Epidermal melanocyte (primary cell): Measurements from ENCODE around the gene ADRA2B.
"Not testable (repeated sequence)": the region's sequence is repeated elsewhere in the genome, so short reads cannot be mapped to it uniquely, and the experiment has no call there.

Experiments
- DNase-seq: peaks from one replicate; pipeline ENCODE4 v3.0.0; 2011; ENCODE audit warnings: low spot score; ENCODE audit not compliant: insufficient read length

The ADRA2B gene

DNA sequence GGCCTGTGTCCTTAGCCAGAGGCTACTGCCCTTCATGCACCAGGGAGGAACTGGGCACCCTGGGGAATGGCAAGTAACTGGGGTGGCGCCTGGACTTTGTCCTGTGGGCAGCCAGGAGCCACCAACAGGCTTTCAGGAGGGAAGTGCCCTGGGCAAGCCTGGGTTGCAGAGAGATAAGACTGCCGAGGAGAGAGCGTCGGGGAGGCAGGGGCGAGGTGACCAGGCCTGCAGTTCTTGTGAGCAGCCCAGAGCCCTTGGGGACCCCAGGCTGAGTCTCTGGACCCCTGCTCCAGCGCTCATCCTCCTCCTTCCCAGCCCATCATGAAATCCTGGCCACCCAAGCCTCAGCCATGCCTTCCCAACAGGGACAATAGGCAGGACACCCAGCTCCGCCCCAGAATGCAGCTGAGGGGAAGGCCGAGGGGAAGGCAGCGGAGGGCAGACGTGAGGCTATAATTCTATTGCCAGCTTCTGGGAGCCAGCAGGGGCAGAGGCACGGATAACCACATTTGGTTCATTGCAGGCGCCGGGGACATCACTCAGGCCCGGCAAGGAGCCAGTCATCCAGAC lies 25.1 kb downstream of the ADRA2B start:
- no peak for DNase-seq

DNA sequence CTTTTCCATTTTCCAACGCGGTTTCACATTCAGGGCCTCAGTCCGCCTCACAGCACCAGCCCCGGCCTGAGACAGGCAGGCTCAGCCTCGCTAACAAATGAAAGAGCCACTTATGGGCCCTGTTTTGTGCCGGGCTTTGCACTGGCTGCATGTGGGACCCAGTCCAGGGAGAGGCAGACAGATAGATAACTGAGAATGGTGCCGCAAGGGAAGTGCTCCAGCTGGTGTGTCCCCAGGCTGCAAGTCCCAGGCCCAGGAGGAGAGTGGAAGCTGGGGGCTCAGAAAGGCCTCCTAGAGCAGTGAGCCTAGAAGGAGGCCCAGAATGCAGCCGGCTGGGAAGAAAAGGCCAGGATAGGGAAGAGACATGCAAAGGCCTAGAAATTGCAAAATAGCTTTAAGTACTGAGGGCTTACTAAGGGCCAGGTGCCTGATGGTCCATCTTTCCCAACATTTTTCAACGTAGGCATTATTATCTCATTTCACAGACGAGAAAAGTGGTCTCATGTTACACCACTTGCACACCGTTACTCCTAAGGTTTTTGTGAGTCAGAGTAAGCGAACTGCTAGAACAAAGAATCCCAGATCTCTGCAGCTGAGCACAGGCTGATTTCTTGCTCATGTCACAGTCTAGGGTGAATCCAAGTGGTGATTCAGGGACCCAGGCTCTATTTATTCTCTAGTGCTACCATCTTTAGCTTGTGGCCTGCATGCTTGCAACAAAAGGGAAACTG lies 26.0 kb downstream of the ADRA2B start:
- DNase-seq = no peak

- DNase-seq = no peak
Observed at GRCh38 chr2:96089356-96090195, 26.8 kb downstream of the ADRA2B start.

GRCh38 chr2:96088340-96089335 lies 27.7 kb downstream of the ADRA2B start:
- DNase-seq = no peak

- DNase-seq = no peak
Observed at GRCh38 chr2:96087130-96087529, 29.2 kb downstream of the ADRA2B start.

- no peak for DNase-seq
Observed at GRCh38 chr2:96085541-96086355, 30.6 kb downstream of the ADRA2B start.

GRCh38 chr2:96084858-96085518 lies 31.4 kb downstream of the ADRA2B start:
- not testable (repeated sequence) for DNase-seq

- DNase-seq = no peak
Observed at GRCh38 chr2:96083989-96084857, 32.1 kb downstream of the ADRA2B start.

- no peak for DNase-seq
Observed at GRCh38 chr2:96083064-96083939, 33.1 kb downstream of the ADRA2B start.

GRCh38 chr2:96082211-96083063 lies 33.9 kb downstream of the ADRA2B start:
- DNase-seq = no peak

DNA sequence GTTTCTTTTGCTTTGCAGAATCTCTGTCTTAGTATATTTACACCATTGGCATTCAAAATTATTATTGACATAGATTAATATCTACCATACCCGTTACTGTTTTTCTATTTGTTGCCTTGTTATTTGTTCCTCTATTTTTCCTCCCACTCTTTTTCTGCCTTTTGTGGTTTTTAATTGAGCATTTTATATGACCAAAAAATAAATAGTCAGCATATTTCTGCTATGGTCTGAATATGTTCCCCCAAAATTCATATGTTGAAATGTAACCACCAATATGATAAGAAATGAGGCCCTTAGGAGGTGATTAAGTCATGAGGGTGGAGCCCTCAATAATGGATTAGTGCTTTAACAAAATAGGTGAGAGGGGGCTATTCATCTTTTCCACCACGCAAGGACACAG lies 35.3 kb downstream of the ADRA2B start:
- no peak for DNase-seq

DNA sequence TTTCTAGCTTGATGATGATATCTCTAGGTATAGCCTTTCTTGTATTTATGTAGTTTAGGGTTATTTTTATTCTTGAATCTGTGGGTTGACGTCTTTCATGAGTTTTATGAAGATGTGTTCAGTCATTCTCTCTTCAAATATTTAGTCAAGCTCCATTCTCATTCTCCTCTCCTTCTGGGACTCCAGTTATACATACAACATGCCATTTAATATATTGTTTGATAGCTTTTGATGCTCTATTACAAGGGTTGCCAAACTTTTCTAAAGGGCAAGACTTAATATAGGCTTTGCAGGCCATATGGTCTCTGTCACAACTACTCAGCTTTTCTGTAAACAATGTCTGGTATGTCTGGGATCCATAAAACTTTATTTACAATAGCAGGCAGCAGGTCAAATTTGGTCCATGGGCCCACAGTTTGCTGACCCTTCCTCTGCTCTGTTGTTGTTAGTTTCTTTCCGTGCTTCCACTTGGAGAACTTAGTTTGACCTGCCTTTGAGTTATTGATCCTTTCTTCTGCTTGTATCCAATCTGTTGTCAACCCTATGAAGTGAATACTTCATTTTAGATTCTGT lies 41.1 kb downstream of the ADRA2B start:
- DNase-seq = no peak

- no peak for DNase-seq
Observed at GRCh38 chr2:96074156-96074555, 42.2 kb downstream of the ADRA2B start.

DNA sequence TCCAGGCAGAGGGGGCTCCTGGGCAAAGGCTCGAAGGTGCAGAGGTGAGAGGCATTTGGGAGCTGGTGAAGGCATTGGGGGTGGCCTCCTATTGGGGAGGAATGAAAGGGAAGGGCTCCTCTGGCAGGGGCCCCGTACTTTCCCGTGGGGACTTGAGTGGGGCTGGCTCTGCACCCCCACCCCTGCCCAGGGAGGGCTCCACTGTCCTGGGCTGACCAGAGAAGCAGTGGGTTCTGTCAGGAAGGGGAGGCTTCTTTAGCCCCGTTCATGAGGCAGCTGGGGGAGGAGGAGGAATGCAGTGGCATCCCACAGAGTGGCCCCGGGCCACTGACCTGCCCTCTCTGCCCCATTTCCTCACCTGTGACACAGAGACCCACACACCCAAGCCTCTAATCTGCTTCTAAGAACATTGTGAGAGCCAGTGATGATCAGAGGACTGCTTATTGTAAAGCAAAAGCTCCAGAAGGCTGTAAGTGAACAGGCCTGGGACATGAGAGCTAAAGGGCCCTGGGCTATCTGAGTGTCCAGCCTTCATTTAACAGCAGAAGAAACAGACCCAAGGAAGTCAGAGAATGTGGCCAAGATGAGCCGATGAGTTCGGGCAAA lies 43.1 kb downstream of the ADRA2B start:
- DNase-seq = no peak

GRCh38 chr2:96072746-96073145 lies 43.6 kb downstream of the ADRA2B start:
- no peak for DNase-seq

GRCh38 chr2:96071977-96072491 lies 44.3 kb downstream of the ADRA2B start:
- DNase-seq = not testable (repeated sequence)
